Germinal center (tissue), 1 donor: Measurements from ENCODE around the gene LTA4H.

ENCODE experiments used
- DNase-seq: peaks from one replicate; pipeline ENCODE4 v3.0.0; 2012; ENCODE audit warnings: mixed read lengths, low spot score

LTA4H gene

DNA sequence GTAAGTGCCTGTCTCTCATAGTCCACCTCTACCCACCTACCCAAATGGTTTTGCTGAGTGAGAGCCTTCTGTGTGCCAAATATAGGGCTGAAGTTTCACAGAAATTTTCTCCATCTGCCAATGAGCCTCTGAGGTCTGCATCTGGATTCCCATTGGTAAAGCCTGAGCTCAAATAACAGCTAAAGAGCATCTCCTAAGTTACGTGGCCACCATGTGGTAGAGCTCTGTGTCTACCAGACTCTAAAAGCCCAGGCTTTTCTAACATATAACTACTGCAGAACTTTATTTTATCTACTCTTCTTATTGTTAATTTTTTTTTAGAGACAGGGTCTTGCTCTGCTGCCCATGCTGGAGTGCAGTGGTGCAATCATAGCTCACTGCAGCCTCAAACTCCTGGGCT is 76.3 kb downstream of the LTA4H start:
- no peak for DNase-seq

DNA sequence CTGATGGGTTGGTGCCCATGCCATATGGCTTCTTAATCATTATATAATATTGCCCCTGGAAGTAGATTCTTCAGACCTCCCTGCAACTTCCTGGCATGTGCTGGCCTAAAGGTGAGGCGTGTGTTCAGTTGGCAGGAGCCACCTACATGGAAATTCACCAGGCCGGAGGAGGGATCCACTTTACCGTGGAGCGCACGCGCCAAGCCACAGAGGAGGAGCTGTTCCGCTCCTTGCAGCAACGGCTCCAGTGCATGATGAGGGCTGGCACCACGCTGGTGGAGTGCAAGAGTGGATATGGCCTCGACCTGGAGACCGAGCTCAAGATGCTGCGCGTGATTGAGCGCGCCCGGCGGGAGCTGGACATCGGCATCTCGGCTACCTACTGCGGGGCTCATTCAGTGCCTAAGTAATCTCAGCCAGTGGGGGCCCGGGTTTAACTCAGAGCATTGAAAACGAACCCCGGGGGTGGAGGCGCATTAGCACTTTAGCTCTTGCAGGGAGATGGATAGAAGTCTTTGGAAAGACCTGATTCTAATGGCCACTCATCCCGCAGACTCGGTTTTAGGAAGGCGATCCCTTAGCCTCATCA is 78.7 kb downstream of the LTA4H start:
- no peak for DNase-seq

DNA sequence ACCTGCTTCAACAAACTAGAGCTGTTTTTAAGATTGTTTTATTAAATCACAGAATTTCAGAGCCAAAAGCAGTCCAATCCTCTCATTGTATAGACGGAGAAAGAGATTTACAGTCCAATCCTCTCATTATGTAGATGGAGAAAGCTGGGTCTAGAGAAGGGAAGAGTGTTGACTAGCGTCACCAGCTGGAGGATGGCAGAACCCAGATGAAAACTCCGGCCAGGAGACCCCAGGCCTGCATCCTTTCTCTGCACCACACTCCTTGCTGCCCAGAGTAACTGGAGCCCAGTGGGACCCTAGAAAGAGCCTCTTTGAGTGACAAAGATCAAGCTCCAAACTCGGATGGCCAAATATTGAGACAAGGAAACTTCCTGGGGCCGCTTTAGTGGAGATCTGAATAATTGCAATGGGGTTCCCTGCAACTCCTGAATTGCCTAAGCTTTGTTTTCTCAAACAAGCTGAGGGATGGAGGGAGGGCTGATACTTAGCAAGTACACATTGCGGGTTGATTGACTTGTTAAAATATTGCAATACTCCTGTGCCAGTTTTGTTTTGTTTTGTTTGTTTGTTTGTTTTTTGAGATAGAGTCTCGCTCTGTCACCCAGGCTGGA is 79.7 kb downstream of the LTA4H start:
- DNase-seq, result no peak

DNA sequence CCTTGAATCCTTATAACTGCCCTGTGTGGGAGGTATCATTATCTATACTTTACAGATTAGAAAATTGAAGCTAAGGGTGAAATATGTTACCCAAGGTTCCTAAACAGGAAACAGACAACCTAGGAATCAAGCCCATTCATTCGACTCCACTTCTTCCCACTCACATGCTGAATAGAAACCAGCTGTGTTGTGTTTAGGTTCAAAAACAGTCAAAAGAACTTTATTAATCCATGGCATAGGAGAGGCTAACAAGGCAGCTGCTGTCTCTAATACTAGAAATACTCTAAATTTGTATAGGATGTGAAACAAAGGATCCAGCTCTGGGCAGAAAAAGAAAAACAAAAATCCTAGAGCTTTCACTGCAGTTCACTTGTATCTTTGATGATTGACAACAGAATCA is 82.4 kb downstream of the LTA4H start:
- no peak for DNase-seq

DNA sequence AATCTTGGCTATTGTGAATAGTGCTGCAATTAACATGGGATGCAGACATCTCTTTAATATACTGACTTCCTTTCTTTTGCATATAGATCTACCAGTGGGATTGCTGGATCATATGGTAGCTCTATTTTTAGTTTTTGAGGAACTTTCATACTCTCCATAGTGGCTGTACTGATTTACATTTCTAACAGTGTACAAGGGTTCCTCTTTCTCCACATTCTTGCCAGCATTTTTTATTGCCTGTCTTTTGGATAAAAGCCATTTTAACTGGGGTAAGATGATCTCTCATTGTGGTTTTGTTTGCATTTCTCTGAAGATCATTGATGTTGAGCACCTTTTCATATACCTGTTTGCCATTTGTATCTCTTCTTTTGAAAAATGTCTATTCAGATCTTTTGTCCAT is 83.9 kb downstream of the LTA4H start:
- DNase-seq, result no peak
